ENCODE results near the gene IRF2BP2. TPM values are rescaled to one million over a fixed set of nuclear protein-coding genes. Genes with fewer than 3 reads are reported as not detected.

Gene IRF2BP2
- total and polyA plus RNA-seq, 3 donors from 2014 or later, result 82.0 to 100 (median 96.6) TPM

- H3K27me3 ChIP-seq, result no peaks in the 10 kb centered on the region
- H3K9me3 ChIP-seq, result no peaks in the 10 kb centered on the region
- H3K4me1 ChIP-seq, result no peaks in the 10 kb centered on the region
- no peak for DNase-seq
- H3K4me3 ChIP-seq, result no peak overlapping the region
- TF ChIP-seq POLR2A (IDR thresholded peaks at IDR 0.05), result no peak
- TF ChIP-seq CTCF (IDR thresholded peaks at IDR 0.05), result no peak
- H3K27ac ChIP-seq, result no peak overlapping the region
- no peaks in the 10 kb centered on the region for H3K36me3 ChIP-seq (ENCODE audit: low read depth, missing control alignments)
- WGBS, 2 donors, result 95 to 96% methylated on average over 6 of the region's 6 CpGs
- intact Hi-C loops (cut with DNase I; ENCODE audit: low total_unique reads), result no loop called here
Observed at GRCh38 chr1:234626391-234626790, 16.4 kb upstream of the IRF2BP2 start.

GRCh38 chr1:234624724-234625117, 14.7 kb upstream of the IRF2BP2 start:
- Histone ChIP-seq H3K9me3 (no peaks in the 10 kb centered on the region), H3K27me3 (no peaks in the 10 kb centered on the region), H3K4me1 (no peaks in the 10 kb centered on the region), H3K27ac (no peak overlapping the region), H3K36me3 (ENCODE audit: low read depth, missing control alignments) (no peaks in the 10 kb centered on the region), H3K4me3 (no peak overlapping the region)
- WGBS, 2 donors, result 63 to 72% methylated on average over 3 of the region's 3 CpGs
- no peak for DNase-seq
- intact Hi-C loops (cut with DNase I; ENCODE audit: low total_unique reads), result no loop called here
- TF ChIP-seq POLR2A (IDR thresholded peaks at IDR 0.05) (no peak), CTCF (IDR thresholded peaks at IDR 0.05) (no peak)

- H3K36me3 ChIP-seq (ENCODE audit: low read depth, missing control alignments), result no peaks in the 10 kb centered on the region
- H3K27ac ChIP-seq, result no peak overlapping the region
- no peak for DNase-seq
- no peak overlapping the region for H3K4me3 ChIP-seq
- H3K27me3 ChIP-seq, result no peaks in the 10 kb centered on the region
- intact Hi-C loops (cut with DNase I; ENCODE audit: low total_unique reads), result no loop called here
- 65 to 70% methylated on average over 7 of the region's 7 CpGs for WGBS, 2 donors
- no peak for TF ChIP-seq CTCF (IDR thresholded peaks at IDR 0.05)
- no peak for TF ChIP-seq POLR2A (IDR thresholded peaks at IDR 0.05)
- H3K4me1 ChIP-seq, result peaks cover 6% of the 10 kb centered on the region
- H3K9me3 ChIP-seq, result no peaks in the 10 kb centered on the region
Observed at GRCh38 chr1:234621657-234622335, 11.8 kb upstream of the IRF2BP2 start.

GRCh38 chr1:234621127-234621468, 11.1 kb upstream of the IRF2BP2 start:
- intact Hi-C loops (cut with DNase I; ENCODE audit: low total_unique reads), result no loop called here
- 92 to 96% methylated on average over 3 of the region's 3 CpGs for WGBS, 2 donors
- Histone ChIP-seq H3K4me1 (peaks cover 8% of the 10 kb centered on the region), H3K36me3 (ENCODE audit: low read depth, missing control alignments) (no peaks in the 10 kb centered on the region), H3K9me3 (no peaks in the 10 kb centered on the region), H3K4me3 (no peak overlapping the region), H3K27ac (no peak overlapping the region), H3K27me3 (no peaks in the 10 kb centered on the region)
- no peak for DNase-seq
- TF ChIP-seq CTCF (IDR thresholded peaks at IDR 0.05) (no peak), POLR2A (IDR thresholded peaks at IDR 0.05) (no peak)

All from testis (tissue), 3 donors.